GM18499 (cell line): ENCODE results near the gene DHX16.
A peak's percentile ranks its signal among the peaks of the same experiment; 100 is the strongest.
"Not testable (repeated sequence)": the region's sequence is repeated elsewhere in the genome, so short reads cannot be mapped to it uniquely, and the experiment has no call there.

Experiments
- ATAC-seq: cut with Tn5 transposase; IDR thresholded peaks from one replicate; pipeline ENCODE4 v1.9.1; 2021; ENCODE audit warnings: moderate number of reproducible peaks; ENCODE audit not compliant: insufficient read depth, unreplicated experiment

The DHX16 gene

DNA sequence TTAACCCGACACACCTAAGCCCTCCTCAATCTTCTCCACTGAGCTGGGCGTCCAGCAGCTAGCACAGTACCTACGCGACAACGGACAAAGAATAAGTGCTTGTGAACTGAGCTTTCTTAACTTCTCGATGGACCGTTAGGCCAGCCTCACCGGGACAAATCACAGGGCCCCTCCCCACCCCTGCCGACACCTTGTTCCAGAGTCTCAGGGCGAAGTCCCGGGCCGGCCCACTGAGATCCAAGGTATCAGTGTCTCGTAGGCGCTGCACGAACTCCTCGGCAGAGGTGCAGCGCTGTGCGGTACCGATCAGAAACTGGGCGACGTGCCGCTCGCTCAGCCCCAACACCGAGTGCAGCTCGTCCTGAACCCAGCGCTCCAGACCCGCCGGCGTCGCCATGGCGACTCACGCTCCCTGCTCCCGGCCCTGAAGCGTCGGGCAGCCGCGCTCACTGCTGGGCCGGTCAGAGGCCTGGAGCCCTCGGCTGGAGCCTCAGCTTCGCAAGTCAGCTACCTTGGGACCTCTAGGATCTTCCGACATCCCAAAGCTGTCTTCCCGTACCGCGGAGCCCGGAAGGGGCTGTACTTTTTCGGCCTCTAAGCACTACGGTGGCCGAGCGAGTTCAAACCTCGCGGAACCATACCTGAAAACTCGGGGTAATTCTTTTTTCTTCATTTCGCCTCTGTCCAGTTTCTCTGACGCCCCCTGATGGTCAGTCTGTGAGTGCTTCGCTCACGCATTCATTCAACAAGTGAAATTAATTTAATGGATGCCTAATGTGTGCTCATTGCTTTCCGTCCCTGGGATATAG lies at the start of gene DHX16:
TSS of gene DHX16 (minus strand) at position 562 of the 809 bp plus-strand sequence. CDS start at position 397, 165 bp downstream.
- peak; percentile 47 for ATAC-seq

DNA sequence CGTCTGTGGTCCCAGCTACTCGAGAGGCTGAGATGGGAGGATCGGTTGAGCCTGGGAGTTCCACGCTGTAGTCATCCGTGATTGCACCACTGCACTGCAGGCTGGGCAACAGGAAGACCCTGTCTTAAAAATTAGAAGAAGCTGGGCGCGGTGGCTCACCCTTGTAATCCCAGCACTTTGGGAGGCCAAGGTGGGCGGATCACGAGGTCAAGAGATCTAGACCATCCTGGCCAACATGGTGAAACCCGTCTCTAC lies 49.1 kb upstream of the DHX16 start:
- not testable (repeated sequence) for ATAC-seq

DNA sequence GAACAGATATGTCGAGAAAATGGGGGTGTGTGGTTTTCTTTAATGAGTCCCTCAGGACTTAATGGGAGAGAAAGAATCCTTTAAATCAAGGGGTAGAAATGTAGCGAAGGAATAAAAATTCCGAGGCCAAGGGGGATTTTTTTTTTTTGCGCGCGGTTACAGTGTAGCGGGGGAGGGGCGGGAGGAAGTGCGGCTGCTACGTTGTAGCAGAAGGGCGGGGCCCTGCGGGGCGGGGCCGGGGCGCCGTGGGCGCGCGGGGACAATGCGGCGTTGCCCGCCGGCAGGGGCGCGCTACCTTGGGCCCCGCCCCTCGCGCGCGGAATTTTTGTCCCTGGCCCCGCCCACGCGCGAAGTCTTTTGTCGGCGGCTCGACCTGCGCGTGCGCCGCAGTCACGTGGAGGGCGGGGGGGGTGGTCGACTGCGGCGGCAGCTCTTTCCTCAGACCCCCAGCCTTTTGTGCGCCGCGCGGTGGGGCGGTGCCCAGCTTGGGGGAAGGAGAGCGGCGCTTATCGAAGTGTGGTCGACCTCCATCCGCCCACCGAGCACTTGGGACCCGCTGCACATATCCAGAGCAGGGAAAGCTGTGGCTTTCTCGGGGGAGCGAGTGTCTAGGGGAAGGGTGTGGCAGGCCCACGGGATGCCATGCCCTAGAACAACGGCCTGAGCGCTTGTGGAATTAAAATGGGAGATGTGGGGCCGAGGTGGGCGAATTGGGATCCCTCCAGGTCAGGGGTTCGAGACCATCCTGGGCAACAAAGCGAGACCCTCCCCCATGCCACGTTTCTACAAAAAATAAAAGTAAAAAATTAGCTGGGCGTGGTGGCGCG lies 48.6 kb upstream of the DHX16 start:
- ATAC-seq: no peak

GRCh38 chr6:30720738-30721197 lies 48.0 kb upstream of the DHX16 start:
- no peak for ATAC-seq

- no peak for ATAC-seq
Observed at GRCh38 chr6:30719791-30720737, 47.3 kb upstream of the DHX16 start, which contains the start of gene TUBB. Gene TUBB, plus strand, starts transcription at chr6:30720352. Its CDS starts 155 bp downstream, at chr6:30720507.

- ATAC-seq: no peak
Observed at GRCh38 chr6:30719356-30719755, 46.5 kb upstream of the DHX16 start.

- not testable (repeated sequence) for ATAC-seq
Observed at GRCh38 chr6:30717845-30718720, 45.3 kb upstream of the DHX16 start.

- peak; percentile 58 for ATAC-seq
Observed at GRCh38 chr6:30717129-30717844, 44.5 kb upstream of the DHX16 start, which contains the start of gene MDC1. Gene MDC1, minus strand, starts transcription at chr6:30717281. Its CDS starts 2,106 bp downstream, at chr6:30715175.

DNA sequence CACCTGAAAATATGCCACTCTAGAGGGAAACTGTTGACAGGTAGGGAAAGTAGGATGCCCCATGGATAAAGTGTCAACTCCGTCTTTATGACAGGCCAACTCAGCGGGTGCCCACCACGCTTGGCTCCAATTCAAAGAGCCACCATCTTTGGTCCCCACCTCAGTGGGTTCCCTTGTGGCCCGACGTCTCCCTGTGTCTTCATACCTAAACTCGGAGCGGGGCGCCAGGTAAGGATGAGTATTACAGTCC lies 44.0 kb upstream of the DHX16 start:
- no peak for ATAC-seq

- no peak for ATAC-seq
Observed at GRCh38 chr6:30714263-30714662, 41.5 kb upstream of the DHX16 start.

GRCh38 chr6:30712441-30712945 lies 39.7 kb upstream of the DHX16 start:
- ATAC-seq: no peak

GRCh38 chr6:30711758-30712380 lies 39.1 kb upstream of the DHX16 start:
- no peak for ATAC-seq

DNA sequence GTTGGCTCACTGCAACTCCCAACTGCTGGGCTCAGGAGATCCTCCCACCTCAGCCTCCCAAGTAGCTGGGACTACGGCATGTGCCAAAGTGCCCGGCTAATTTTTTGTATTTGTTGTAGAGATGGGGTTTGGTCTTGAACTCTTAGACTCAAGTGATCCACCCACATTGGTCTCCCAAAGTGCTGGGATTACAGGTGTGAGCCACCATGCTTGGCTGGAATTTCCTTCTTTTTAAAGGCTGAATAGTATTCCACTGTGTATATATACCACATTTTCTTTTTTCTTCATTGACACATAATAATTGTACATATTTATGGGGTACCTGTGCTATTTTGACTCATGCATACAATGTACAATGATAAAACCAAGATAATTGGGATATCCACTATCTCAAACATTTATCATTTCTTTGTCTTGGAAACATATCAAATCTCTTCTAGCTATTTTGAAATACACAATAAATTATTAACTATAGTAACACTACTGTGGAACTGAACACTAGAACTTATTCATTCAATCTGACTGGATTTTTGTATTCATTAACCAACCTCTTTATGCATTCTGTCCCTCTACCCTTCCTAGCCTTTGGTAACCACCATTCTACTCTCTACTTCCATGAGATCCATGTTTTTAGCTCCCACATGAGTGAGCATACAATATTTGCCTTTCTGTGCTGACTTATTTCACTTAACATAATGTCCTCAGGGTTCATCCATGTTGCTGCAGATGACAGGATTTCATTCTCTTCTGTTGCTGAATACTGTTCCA lies 36.5 kb upstream of the DHX16 start:
- ATAC-seq: no peak

- ATAC-seq: no peak
Observed at GRCh38 chr6:30707281-30707850, 34.6 kb upstream of the DHX16 start.

- no peak for ATAC-seq
Observed at GRCh38 chr6:30705620-30706019, 32.8 kb upstream of the DHX16 start.

DNA sequence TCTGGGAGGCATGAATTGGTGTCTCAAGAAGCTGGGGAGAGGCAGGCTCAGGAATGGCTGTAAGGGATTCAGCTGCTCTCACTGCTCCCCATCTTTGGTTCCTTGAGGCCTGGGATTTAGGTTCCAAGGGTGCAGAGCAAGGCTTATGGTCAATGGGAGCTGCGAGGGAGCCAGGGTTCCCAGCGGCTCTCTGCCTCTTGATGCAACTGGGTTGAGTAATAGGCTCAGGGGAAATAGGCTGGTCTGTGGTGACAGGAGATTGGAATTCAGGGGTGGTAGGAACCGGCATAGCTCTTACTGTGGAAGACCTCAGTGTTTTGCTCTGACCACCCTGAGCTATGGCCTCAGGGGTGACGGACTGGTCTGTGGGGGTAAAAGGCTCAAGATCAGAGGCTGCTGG lies 31.0 kb upstream of the DHX16 start:
- no peak for ATAC-seq

DNA sequence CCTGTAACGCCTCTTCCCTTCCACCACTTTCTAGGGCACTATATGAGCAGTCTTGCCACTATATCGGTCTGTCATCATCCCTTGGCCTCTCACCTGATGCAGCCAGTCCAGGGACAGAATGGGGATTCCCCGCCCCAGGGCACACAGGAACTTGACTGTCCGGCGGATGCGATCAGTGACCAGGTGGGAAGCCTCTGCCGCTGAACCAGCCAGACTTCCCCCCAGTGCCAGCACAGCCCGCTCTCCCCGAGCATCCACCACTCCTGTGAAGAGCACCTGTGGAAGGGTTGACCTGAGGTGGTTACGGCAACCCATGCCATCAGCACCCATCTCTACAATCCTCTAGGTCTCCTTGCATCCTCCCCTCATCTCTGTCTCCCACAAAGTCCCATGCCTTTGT lies 30.2 kb upstream of the DHX16 start:
- ATAC-seq: no peak
